IMR-90 (cell line): ENCODE measurements around the gene TPSD1. TPM values are rescaled to one million over a fixed set of nuclear protein-coding genes. Genes with fewer than 3 reads are reported as not detected.

ENCODE experiments used
- ATAC-seq: fragments of 200-7000 bp; cut with Tn5 transposase; 2 replicates; pipeline ENCODE4 v1.9.1; 2020; ENCODE audit warnings: low read depth, mild to moderate bottlenecking, moderate library complexity
- BruUV-seq: library from RNA; stranded (reverse); fragments of 400-500 nt; replicated peaks from 2 replicates; lab custom pipeline; 2021; lab: Mats Ljungman, UMichigan
- CTCF ChIA-PET: fragments of 300-600 bp; formaldehyde crosslinking; extraction: SDS; loops from one replicate; lab custom pipeline; 2021; ENCODE audit warnings: antibody characterized with exemption; lab: Yijun Ruan, JAX
- POLR2A ChIA-PET: fragments of 300-600 bp; sonication (Branson Sonifier 250); formaldehyde crosslinking; loops from one replicate; lab custom pipeline; 2022; ENCODE audit warnings: antibody characterized with exemption; ENCODE audit not compliant: unreplicated experiment; lab: Charles Lee
- DNase-seq: peaks from one replicate; pipeline ENCODE4 v3.0.0; 2013
- H2AFZ ChIP-seq: replicated peaks from 2 replicates; pipeline ENCODE3; 2013; ENCODE audit warnings: low read length, mild to moderate bottlenecking; ENCODE audit not compliant: poor library complexity
- H2AK5ac ChIP-seq: 2 replicates; pipeline ENCODE4 v1.6.1; 2013; ENCODE audit warnings: low read depth, low read length, inconsistent platforms
- H2AK9ac ChIP-seq: replicated peaks from 2 replicates; pipeline ENCODE3; 2013; ENCODE audit warnings: mild to moderate bottlenecking, low read depth, low read length, moderate library complexity; ENCODE audit not compliant: poor library complexity
- H2BK120ac ChIP-seq: 2 replicates; pipeline ENCODE4 v1.6.1; 2013; ENCODE audit warnings: low read depth, low read length, inconsistent platforms
- H2BK15ac ChIP-seq: 3 replicates; pipeline ENCODE4 v1.6.1; 2013; ENCODE audit warnings: low read depth, low read length, inconsistent platforms
- H2BK20ac ChIP-seq: 2 replicates; pipeline ENCODE4 v1.6.1; 2013; ENCODE audit warnings: low read depth, mild to moderate bottlenecking, inconsistent platforms, low read length, moderate library complexity
- H2BK5ac ChIP-seq: 2 replicates; pipeline ENCODE4 v1.6.1; 2013; ENCODE audit warnings: mild to moderate bottlenecking, low read depth, low read length, inconsistent platforms; ENCODE audit not compliant: poor library complexity, severe bottlenecking
- H3K14ac ChIP-seq: replicated peaks from 2 replicates; pipeline ENCODE4 v1.6.1; 2013; ENCODE audit warnings: low read depth, low read length, inconsistent platforms
- H3K18ac ChIP-seq: 2 replicates; pipeline ENCODE4 v1.6.1; 2013; ENCODE audit warnings: low read depth, low read length, control low read depth
- H3K23ac ChIP-seq: 2 replicates; pipeline ENCODE4 v1.6.1; 2013; ENCODE audit warnings: low read depth, low read length, inconsistent platforms
- H3K27ac ChIP-seq: 2 replicates; pipeline ENCODE4 v1.5.1; 2013; ENCODE audit warnings: mild to moderate bottlenecking, control low read depth, low read length; ENCODE audit not compliant: insufficient read depth
- H3K27me3 ChIP-seq: 2 replicates; pipeline ENCODE4 v1.6.1; 2013; ENCODE audit warnings: low read length; ENCODE audit not compliant: control insufficient read depth, insufficient read depth
- H3K36me3 ChIP-seq: 2 replicates; pipeline ENCODE4 v1.6.1; 2013; ENCODE audit warnings: low read length, mixed read lengths; ENCODE audit not compliant: control insufficient read depth, insufficient read depth
- H3K4ac ChIP-seq: 2 replicates; pipeline ENCODE4 v1.6.1; 2013; ENCODE audit warnings: low read depth, low read length, inconsistent platforms
- H3K4me1 ChIP-seq: 2 replicates; pipeline ENCODE4 v1.6.1; 2013; ENCODE audit warnings: low read length, mixed read lengths; ENCODE audit not compliant: control insufficient read depth, insufficient read depth
- H3K4me2 ChIP-seq: 2 replicates; pipeline ENCODE4 v1.6.1; 2013; ENCODE audit warnings: low read depth, mild to moderate bottlenecking, control low read depth, low read length, moderate library complexity
- H3K4me3 ChIP-seq: 2 replicates; pipeline ENCODE4 v1.5.1; 2013; ENCODE audit warnings: low read depth, mild to moderate bottlenecking, control low read depth, low read length, moderate library complexity; ENCODE audit not compliant: insufficient read depth
- H3K56ac ChIP-seq: 2 replicates; pipeline ENCODE4 v1.6.1; 2013; ENCODE audit warnings: low read length, inconsistent platforms; ENCODE audit not compliant: insufficient read depth; ENCODE audit errors: extremely low read depth
- H3K79me1 ChIP-seq, 2 experiments: 2 replicates each; pipeline ENCODE4 v1.6.1; 2013; ENCODE audit warnings: low read length in 2 of 2, inconsistent platforms in 1 of 2, low read depth in 1 of 2
- H3K9ac ChIP-seq: 2 replicates; pipeline ENCODE4 v1.6.1; 2013; ENCODE audit warnings: low read depth, low read length, control low read depth
- H3K9me1 ChIP-seq: 2 replicates; pipeline ENCODE4 v1.6.1; 2013; ENCODE audit warnings: low read length, inconsistent platforms; ENCODE audit not compliant: insufficient read depth
- H3K9me3 ChIP-seq: 2 replicates; pipeline ENCODE4 v1.6.1; 2013; ENCODE audit warnings: low read length; ENCODE audit not compliant: control insufficient read depth, insufficient read depth
- H4K20me1 ChIP-seq: 2 replicates; pipeline ENCODE4 v1.6.1; 2013; ENCODE audit warnings: low read length, inconsistent platforms; ENCODE audit not compliant: insufficient read depth
- H4K5ac ChIP-seq: 2 replicates; pipeline ENCODE4 v1.6.1; 2013; ENCODE audit warnings: mild to moderate bottlenecking, low read depth, low read length, control low read depth
- H4K8ac ChIP-seq, 2 experiments: 2 replicates each; pipeline ENCODE4 v1.6.1; 2013; ENCODE audit warnings: low read depth in 2 of 2, low read length in 2 of 2, control low read depth in 1 of 2, inconsistent platforms in 1 of 2
- H4K91ac ChIP-seq: 2 replicates; pipeline ENCODE4 v1.6.1; 2013; ENCODE audit warnings: low read depth, low read length, inconsistent platforms; ENCODE audit not compliant: insufficient read depth
- BHLHE40 ChIP-seq: fragments of 150-350 bp; IDR thresholded peaks from 2 replicates; pipeline ENCODE4 v1.6.1; 2016; ENCODE audit warnings: mild to moderate bottlenecking, low read depth, low read length
- CEBPB ChIP-seq: IDR thresholded peaks from 2 replicates; pipeline ENCODE4 v1.6.1; 2012; ENCODE audit warnings: low read depth, low read length, improper control_type of control experiment
- CHD1 ChIP-seq: IDR thresholded peaks from 2 replicates; pipeline ENCODE4 v1.6.1; 2012; ENCODE audit warnings: low read depth, low read length, improper control_type of control experiment
- FOS ChIP-seq: fragments of 150-350 bp; IDR thresholded peaks from 2 replicates; pipeline ENCODE4 v1.6.1; 2016; ENCODE audit warnings: low read depth, low read length
- MAFK ChIP-seq: IDR thresholded peaks from 2 replicates; pipeline ENCODE4 v1.6.1; 2012; ENCODE audit warnings: low read depth, low read length, improper control_type of control experiment
- MAZ ChIP-seq: IDR thresholded peaks from 2 replicates; pipeline ENCODE4 v1.6.1; 2012; ENCODE audit warnings: low read depth, mild to moderate bottlenecking, low read length, improper control_type of control experiment, moderate library complexity, borderline replicate concordance
- MXI1 ChIP-seq: IDR thresholded peaks from 2 replicates; pipeline ENCODE4 v1.6.1; 2012; ENCODE audit warnings: low read depth, mild to moderate bottlenecking, low read length, moderate library complexity, borderline replicate concordance
- NFE2L2 ChIP-seq: fragments of 150-350 bp; IDR thresholded peaks from 2 replicates; pipeline ENCODE4 v1.6.1; 2016; ENCODE audit warnings: low read depth, mild to moderate bottlenecking, low read length
- POLR2A ChIP-seq: IDR thresholded peaks from 2 replicates; pipeline ENCODE4 v1.6.1; 2012; ENCODE audit warnings: mild to moderate bottlenecking, low read depth, low read length
- RAD21 ChIP-seq: IDR thresholded peaks from 2 replicates; pipeline ENCODE4 v1.6.1; 2012; ENCODE audit warnings: low read length, improper control_type of control experiment
- RCOR1 ChIP-seq: IDR thresholded peaks from 2 replicates; pipeline ENCODE4 v1.6.1; 2012; ENCODE audit warnings: mild to moderate bottlenecking, low read length, improper control_type of control experiment; ENCODE audit not compliant: insufficient replicate concordance
- RFX5 ChIP-seq: IDR thresholded peaks from 2 replicates; pipeline ENCODE4 v1.8.0; 2012; ENCODE audit warnings: low read depth, mild to moderate bottlenecking, low read length, moderate library complexity
- WGBS, 2 experiments: methylation state at CpG; one replicate each; pipeline versions ENCODE4 v1.1.5 to v1.1.7; 2013; ENCODE audit warnings: missing lambda C conversion rate in 2 of 2; ENCODE audit not compliant: insufficient read length in 1 of 2; ENCODE audit errors: extremely low coverage in 2 of 2; 5-methylcytosine and 5-hydroxymethylcytosine counted together
- dilution Hi-C: fragments of 300-500 bp; cut with HindIII; formaldehyde crosslinking; loops from one replicate; pipeline ENCODE4 v1.14.3; 2018; ENCODE audit warnings: low sequenced_read_pairs; ENCODE audit not compliant: unreplicated experiment
- in situ Hi-C: fragments of 300-500 bp; cut with MboI; formaldehyde crosslinking; loops from 3 replicates; pipeline ENCODE4 v1.14.3; 2019; ENCODE audit warnings: low sequenced_read_pairs, inconsistent platforms, mixed read lengths
- intact Hi-C: fragments of 100-400 bp; cut with micrococcal nuclease; formaldehyde crosslinking; loops from 2 replicates; pipeline ENCODE4 v1.10.0; 2022
- polyA plus RNA-seq, 3 experiments: library from polyadenylated mRNA; depleted of rRNA; stranded (reverse); fragments of >200 nt; gene quantifications; 2 replicates each; pipeline ENCODE4 v1.2.3, GENCODE V29; 2012; ENCODE audit warnings: low replicate concordance in 1 of 3
- total RNA-seq: library from RNA; depleted of rRNA; stranded (reverse); fragments of >200 nt; gene quantifications from 2 replicates; pipeline ENCODE4 v1.2.3, GENCODE V29; 2012
- TF ChIP-seq, protein P1 (sequence below): conservative IDR thresholded peaks from 2 replicates; pipeline ENCODE4 v1.5.1; 2012; ENCODE audit warnings: mild to moderate bottlenecking, low read depth, low read length, improper control_type of control experiment
- TF ChIP-seq, protein P2 (sequence below): fragments of 150-350 bp; IDR thresholded peaks from 2 replicates; pipeline ENCODE4 v1.6.1; 2017; ENCODE audit warnings: mild to moderate bottlenecking, antibody characterized with exemption, low read length, low read depth
- TF ChIP-seq, protein P3 (sequence below): fragments of 150-350 bp; IDR thresholded peaks from 2 replicates; pipeline ENCODE4 v1.6.1; 2016; ENCODE audit warnings: low read depth, mild to moderate bottlenecking, low read length, moderate library complexity, borderline replicate concordance

The TPSD1 gene
- total and polyA plus RNA-seq, 2 of the 4 experiments (the other 2 are of a cell fraction): not detected

DNA sequence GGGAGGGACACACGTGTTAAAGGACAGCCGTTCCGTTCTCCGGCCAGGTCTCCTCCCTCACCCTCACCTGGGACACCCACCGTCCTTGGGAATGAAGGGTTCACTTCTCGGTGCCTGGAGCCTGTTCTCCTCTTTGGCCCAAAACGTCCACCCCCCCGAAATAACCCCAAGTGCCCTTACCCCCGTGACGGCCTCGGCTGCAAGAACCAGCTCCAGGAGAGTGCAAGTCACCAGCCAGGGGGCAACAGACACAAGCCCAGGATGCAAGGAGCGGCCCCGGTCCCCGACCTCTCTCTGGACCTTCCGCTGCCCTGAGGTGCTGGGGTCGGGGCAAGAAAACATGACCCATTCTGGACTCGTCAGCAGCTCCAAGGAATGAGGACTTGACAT is 33.6 kb downstream of the TPSD1 start:
- no peak overlapping the region for H3K27ac ChIP-seq
- H3K14ac ChIP-seq: no peak overlapping the region
- no peak overlapping the region for H2BK15ac ChIP-seq
- H2BK120ac ChIP-seq: no peak overlapping the region
- dilution Hi-C loops: no loop called here
- H4K5ac ChIP-seq: no peak overlapping the region
- no peak overlapping the region for H3K4ac ChIP-seq
- H4K8ac ChIP-seq: no peak overlapping the region
- TF ChIP-seq POLR2A (no peak), MXI1 (no peak), RAD21 (no peak), MAZ (no peak), FOS (no peak), RFX5 (no peak), MAFK (no peak), BHLHE40 (no peak), RCOR1 (no peak), NFE2L2 (no peak), CHD1 (no peak), CEBPB (no peak)
- TF ChIP-seq, protein P1, sequence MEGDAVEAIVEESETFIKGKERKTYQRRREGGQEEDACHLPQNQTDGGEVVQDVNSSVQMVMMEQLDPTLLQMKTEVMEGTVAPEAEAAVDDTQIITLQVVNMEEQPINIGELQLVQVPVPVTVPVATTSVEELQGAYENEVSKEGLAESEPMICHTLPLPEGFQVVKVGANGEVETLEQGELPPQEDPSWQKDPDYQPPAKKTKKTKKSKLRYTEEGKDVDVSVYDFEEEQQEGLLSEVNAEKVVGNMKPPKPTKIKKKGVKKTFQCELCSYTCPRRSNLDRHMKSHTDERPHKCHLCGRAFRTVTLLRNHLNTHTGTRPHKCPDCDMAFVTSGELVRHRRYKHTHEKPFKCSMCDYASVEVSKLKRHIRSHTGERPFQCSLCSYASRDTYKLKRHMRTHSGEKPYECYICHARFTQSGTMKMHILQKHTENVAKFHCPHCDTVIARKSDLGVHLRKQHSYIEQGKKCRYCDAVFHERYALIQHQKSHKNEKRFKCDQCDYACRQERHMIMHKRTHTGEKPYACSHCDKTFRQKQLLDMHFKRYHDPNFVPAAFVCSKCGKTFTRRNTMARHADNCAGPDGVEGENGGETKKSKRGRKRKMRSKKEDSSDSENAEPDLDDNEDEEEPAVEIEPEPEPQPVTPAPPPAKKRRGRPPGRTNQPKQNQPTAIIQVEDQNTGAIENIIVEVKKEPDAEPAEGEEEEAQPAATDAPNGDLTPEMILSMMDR: no peak
- TF ChIP-seq, protein P2, sequence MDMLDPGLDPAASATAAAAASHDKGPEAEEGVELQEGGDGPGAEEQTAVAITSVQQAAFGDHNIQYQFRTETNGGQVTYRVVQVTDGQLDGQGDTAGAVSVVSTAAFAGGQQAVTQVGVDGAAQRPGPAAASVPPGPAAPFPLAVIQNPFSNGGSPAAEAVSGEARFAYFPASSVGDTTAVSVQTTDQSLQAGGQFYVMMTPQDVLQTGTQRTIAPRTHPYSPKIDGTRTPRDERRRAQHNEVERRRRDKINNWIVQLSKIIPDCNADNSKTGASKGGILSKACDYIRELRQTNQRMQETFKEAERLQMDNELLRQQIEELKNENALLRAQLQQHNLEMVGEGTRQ: no peak
- TF ChIP-seq, protein P3, sequence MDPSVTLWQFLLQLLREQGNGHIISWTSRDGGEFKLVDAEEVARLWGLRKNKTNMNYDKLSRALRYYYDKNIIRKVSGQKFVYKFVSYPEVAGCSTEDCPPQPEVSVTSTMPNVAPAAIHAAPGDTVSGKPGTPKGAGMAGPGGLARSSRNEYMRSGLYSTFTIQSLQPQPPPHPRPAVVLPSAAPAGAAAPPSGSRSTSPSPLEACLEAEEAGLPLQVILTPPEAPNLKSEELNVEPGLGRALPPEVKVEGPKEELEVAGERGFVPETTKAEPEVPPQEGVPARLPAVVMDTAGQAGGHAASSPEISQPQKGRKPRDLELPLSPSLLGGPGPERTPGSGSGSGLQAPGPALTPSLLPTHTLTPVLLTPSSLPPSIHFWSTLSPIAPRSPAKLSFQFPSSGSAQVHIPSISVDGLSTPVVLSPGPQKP: no peak
- in situ Hi-C loops: no loop called here
- H3K56ac ChIP-seq: no peak overlapping the region
- no peak overlapping the region for H2AFZ ChIP-seq
- peaks cover 62% of the 10 kb centered on the region for H3K27me3 ChIP-seq
- ATAC-seq (no peak), DNase-seq (no peak)
- POLR2A ChIA-PET: no interaction called here
- H2AK5ac ChIP-seq: no peak overlapping the region
- no peaks in the 10 kb centered on the region for H3K79me1 ChIP-seq
- 25% methylated on average over 5 of the region's 17 CpGs; no CpG with 5 or more reads in 1 of the 2 experiments for WGBS, 2 experiments
- CTCF ChIA-PET: no interaction called here
- no peaks in the 10 kb centered on the region; the same call in 1 of the 2 replicates for H3K4me1 ChIP-seq
- no TSS peak for BruUV-seq
- no peak overlapping the region for H3K4me2 ChIP-seq
- no peaks in the 10 kb centered on the region for H3K9me1 ChIP-seq
- no peak overlapping the region for H3K4me3 ChIP-seq
- intact Hi-C loops: no loop called here
- no peak overlapping the region for H3K9ac ChIP-seq
- no peaks in the 10 kb centered on the region for H3K9me3 ChIP-seq
- no peaks in the 10 kb centered on the region for H3K36me3 ChIP-seq
- H2BK5ac ChIP-seq: no peak overlapping the region
- no peak overlapping the region for H3K23ac ChIP-seq
- no peak overlapping the region for H2BK20ac ChIP-seq
- H4K20me1 ChIP-seq: no peaks in the 10 kb centered on the region
- H3K18ac ChIP-seq: no peak overlapping the region
- no peak overlapping the region for H4K91ac ChIP-seq
- H2AK9ac ChIP-seq: no peak overlapping the region
